ENCODE results near the gene ARHGAP8. TPM values are rescaled to one million over a fixed set of nuclear protein-coding genes. Genes with fewer than 3 reads are reported as not detected.

Gene ARHGAP8
- total and polyA plus RNA-seq, 2 of the 13 experiments (the other 11 are each of a cell fraction or from before 2014, with no cell fraction given), result 0.07 TPM; not detected in 1

- FAIRE-seq, result no peak
- no peak overlapping the region for H3K4me3 ChIP-seq (replicated peaks in 1 of 3; ENCODE audit: insufficient read depth in 1 of 3, low read depth in 2 of 3, low read length in 3 of 3)
- WGBS (ENCODE audit: low lambda C conversion rate), result no CpG with 5 or more reads among the region's 7 CpGs
These were observed 141.3 kb downstream of the ARHGAP8 start for GRCh38 chr22:44893731-44894080.

More at GRCh38 chr22:44893731-44894080, 141.3 kb downstream of the ARHGAP8 start:
- ATAC-seq (no peak), DNase-seq (ENCODE audit: low spot score) (no peak)
- Histone ChIP-seq H3K4me1 (ENCODE audit: insufficient read depth, low read length) (no peaks in the 10 kb centered on the region), H3K9ac (ENCODE audit: insufficient read depth, low read depth, low read length) (no peak overlapping the region), H2AFZ (ENCODE audit: low read length) (no peak overlapping the region), H3K9me3 (ENCODE audit: low read length) (no peaks in the 10 kb centered on the region), H3K27me3 (ENCODE audit: control insufficient read depth in 1 of 2, insufficient read depth in 2 of 2, low read length in 2 of 2) (peaks cover 9 to 36% of the 10 kb centered on the region in 2 experiments; a peak in 4 of 5 replicates), H3K36me3 (replicated peaks in 1 of 2; ENCODE audit: control insufficient read depth in 1 of 2, insufficient read depth in 2 of 2, low read length in 2 of 2) (no peaks in the 10 kb centered on the region), H3K4me2 (ENCODE audit: low read depth, low read length) (no peak overlapping the region), H3K27ac (ENCODE audit: extremely low read length, insufficient read depth, low read length) (no peak overlapping the region), H3K79me2 (ENCODE audit: insufficient read depth, low read length) (no peaks in the 10 kb centered on the region), H4K20me1 (ENCODE audit: insufficient read depth, low read length) (no peaks in the 10 kb centered on the region)
- TF ChIP-seq ZNF878 (CRISPR knock-in tag; IDR thresholded peaks at IDR 0.05), result no peak
- no peak for TF ChIP-seq ZNF780A (CRISPR knock-in tag; IDR thresholded peaks at IDR 0.05)
- no peak for TF ChIP-seq GATAD1 (CRISPR knock-in tag; IDR thresholded peaks at IDR 0.05)
- no peak for TF ChIP-seq ZNF468 (CRISPR knock-in tag; IDR thresholded peaks at IDR 0.05)
- no peak for TF ChIP-seq NFRKB (IDR thresholded peaks at IDR 0.05)
- TF ChIP-seq SRY (CRISPR knock-in tag; IDR thresholded peaks at IDR 0.05), result no peak
- TF ChIP-seq STAT6 (CRISPR knock-in tag; IDR thresholded peaks at IDR 0.05; ENCODE audit: borderline replicate concordance), result no peak
- no peak for TF ChIP-seq DBP (CRISPR knock-in tag; IDR thresholded peaks at IDR 0.05; ENCODE audit: not compliant biosample characterization)
- no peak for TF ChIP-seq THAP7 (CRISPR knock-in tag; IDR thresholded peaks at IDR 0.05)
- TF ChIP-seq TAF15 (IDR thresholded peaks at IDR 0.05; ENCODE audit: low read depth, low read length, poor library complexity, severe bottlenecking), result no peak
- no peak for TF ChIP-seq CEBPB (IDR thresholded peaks at IDR 0.05; ENCODE audit: borderline replicate concordance, low read depth, low read length)
- TF ChIP-seq ZNF777 (CRISPR knock-in tag; IDR thresholded peaks at IDR 0.05), result no peak
- no peak for TF ChIP-seq FOXA3 (CRISPR knock-in tag; IDR thresholded peaks at IDR 0.05)
- POLR2A ChIA-PET, result no interaction called here
- in situ Hi-C loops (cut with HindIII; ENCODE audit: extremely low pct_ligation_motif_present, low pct_unique_long_range_greater_than_20kb) (no loop called here), intact Hi-C loops (cut with micrococcal nuclease; ENCODE audit: unreplicated experiment) (no loop called here)
- no TSS peak for BruUV-seq (replicated peaks)
- CTCF ChIA-PET (ENCODE audit: low intra/inter-chr PET ratio, low total read pairs), result no interaction called here
